GM12875 (cell line): ENCODE results near the gene GRM5.

Experiments used
- H3K4me3 ChIP-seq: one replicate; pipeline ENCODE4 v1.5.1; 2011; ENCODE audit warnings: low read depth, low read length, control low read depth
- TF ChIP-seq, protein P1 (sequence below): IDR thresholded peaks from 2 replicates; pipeline ENCODE4 v1.5.1; 2011; ENCODE audit warnings: low read depth, mild to moderate bottlenecking, control low read depth, inconsistent platforms, low read length, moderate library complexity, borderline replicate concordance; ENCODE audit not compliant: insufficient read depth

The GRM5 gene

DNA sequence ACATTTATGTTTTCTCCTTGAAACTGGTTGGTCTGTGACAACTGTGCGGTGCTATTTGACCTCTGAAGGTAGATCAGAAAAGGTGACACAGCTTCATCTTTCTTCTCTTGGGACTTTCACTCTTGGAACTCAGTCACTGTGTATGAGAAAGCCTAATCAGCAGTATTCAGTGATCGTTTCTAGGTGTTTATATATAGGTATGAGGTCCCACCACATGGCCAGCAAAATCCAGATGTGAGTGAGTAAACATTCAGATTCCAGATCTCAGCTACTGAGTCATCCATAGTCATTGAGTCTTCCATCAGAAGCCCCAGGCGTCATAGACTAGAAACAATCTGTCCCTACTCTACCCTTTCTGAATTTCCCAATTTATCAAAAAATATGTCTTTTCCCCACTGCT is 610.9 kb downstream of the GRM5 start:
- no peak overlapping the region for H3K4me3 ChIP-seq
- TF ChIP-seq, protein P1, sequence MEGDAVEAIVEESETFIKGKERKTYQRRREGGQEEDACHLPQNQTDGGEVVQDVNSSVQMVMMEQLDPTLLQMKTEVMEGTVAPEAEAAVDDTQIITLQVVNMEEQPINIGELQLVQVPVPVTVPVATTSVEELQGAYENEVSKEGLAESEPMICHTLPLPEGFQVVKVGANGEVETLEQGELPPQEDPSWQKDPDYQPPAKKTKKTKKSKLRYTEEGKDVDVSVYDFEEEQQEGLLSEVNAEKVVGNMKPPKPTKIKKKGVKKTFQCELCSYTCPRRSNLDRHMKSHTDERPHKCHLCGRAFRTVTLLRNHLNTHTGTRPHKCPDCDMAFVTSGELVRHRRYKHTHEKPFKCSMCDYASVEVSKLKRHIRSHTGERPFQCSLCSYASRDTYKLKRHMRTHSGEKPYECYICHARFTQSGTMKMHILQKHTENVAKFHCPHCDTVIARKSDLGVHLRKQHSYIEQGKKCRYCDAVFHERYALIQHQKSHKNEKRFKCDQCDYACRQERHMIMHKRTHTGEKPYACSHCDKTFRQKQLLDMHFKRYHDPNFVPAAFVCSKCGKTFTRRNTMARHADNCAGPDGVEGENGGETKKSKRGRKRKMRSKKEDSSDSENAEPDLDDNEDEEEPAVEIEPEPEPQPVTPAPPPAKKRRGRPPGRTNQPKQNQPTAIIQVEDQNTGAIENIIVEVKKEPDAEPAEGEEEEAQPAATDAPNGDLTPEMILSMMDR, result no peak
